AG10803 (cell line): ENCODE measurements around the gene SRSF9.

ENCODE experiments used
- DNase-seq: peaks from one replicate; pipeline ENCODE4 v3.0.0; 2010; ENCODE audit warnings: low read depth
- H3K4me3 ChIP-seq: 2 replicates; pipeline ENCODE4 v1.5.1; 2011; ENCODE audit warnings: mild to moderate bottlenecking, low read length, control low read depth
- CTCF ChIP-seq: conservative IDR thresholded peaks from 2 replicates; pipeline ENCODE4 v1.5.1; 2011; ENCODE audit warnings: mild to moderate bottlenecking, low read length, control low read depth, inconsistent platforms

Gene SRSF9

DNA sequence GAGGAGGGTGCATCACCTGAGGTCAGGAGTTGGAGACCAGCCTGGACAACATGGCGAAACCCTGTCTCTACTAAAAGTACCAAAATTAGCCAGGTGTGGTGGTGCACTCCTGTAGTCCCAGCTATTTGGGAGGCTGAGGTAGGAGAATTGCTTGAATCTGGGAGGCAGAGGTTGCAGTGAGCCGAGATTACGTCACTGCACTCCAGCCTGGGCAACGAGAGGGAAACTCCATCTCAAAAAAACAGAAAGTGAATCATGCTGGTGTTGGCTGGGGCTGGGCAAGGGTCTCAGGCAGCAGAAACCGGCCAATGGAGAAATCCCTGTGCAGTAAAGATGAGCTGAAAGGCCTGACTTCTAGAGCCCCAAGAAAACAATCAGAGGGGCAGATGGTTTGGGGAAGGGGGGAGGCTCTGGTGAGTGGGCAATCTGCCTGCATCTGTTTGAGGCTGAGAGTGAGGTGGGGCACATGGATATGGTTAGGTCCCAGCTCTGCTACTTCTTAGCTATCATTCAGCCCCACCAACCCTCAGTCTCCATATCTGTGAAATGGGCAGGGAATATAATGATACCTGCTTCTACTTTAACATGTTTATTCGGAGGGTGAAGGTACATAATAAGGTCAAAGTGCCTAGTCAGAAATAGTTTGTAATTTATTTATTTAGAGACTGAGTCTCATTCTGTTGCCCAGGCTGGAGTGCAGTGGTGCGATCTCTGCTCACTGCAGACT is 52.9 kb downstream of the SRSF9 start:
- TF ChIP-seq CTCF = no peak
- no peak for DNase-seq
- H3K4me3 ChIP-seq = no peak overlapping the region

DNA sequence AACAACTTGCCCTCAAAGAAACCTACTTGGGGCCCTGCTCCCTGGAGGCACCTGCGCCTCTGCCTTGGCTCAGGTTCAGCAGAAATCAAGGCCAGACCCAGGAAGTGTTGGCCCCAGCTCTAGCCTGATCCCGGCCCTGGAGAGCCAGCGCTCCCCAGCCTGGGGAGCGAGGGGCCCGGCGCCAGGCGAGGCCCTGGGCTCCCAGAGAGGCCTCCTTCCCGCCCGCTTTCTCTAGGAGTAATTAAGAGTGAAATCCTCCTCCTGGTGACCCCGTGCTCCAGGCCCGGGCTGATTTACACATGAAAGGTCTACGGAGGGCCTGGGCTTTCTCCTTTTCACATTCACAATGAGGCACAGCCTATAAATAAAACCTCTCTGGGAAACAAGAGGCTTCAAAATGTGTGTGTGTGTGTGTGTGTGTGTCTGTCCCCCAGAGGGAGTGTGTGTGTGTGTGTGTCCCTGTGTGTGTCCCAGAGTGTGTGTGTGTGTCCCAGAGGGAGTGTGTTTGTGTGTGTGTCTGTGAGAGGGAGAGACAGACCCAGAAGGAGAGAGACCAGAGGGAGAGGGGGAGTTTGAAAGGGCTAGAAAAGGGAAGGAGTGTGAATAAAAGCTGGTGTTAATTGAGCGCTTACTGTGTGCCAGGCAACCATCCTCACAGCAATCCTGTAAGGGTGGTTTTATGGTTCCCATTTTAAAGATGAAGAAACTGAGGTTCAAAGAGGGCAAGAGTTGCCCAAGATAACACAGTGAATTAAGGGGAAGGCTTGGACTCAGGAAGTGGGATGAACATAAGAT is 55.5 kb downstream of the SRSF9 start:
- no peak for TF ChIP-seq CTCF

GRCh38 chr12:120412421-120412820 is 57.1 kb downstream of the SRSF9 start:
- no peak for DNase-seq
- H3K4me3 ChIP-seq = no peak overlapping the region
- TF ChIP-seq CTCF = no peak

More for the DNA sequence above, 55.5 kb downstream of the SRSF9 start:
- H3K4me3 ChIP-seq = no peak overlapping the region
- DNase-seq = no peak
